Body of pancreas (tissue), 4 donors: ENCODE data around the gene KIF3A. TPM values are rescaled to one million over a fixed set of nuclear protein-coding genes. Genes with fewer than 3 reads are reported as not detected.
A peak's percentile ranks its signal among the peaks of the same experiment; 100 is the strongest.

Experiments used
- ATAC-seq: fragments of 150-250 bp; one replicate; pipeline ENCODE4 v1.9.1; 2016
- DNase-seq, 4 donors: peaks; one replicate each; pipeline ENCODE4 v3.0.0-alpha.2; 2019
- H3K27ac ChIP-seq, 4 donors: fragments of 200-600 bp; sonication (generic); 1 replicate in 3 of 4; 2 replicates in 1 of 4; pipeline versions ENCODE4 v1.5.1 to v1.6.1; 2016 to 2019; ENCODE audit warnings: mild to moderate bottlenecking in 1 of 4, mixed read lengths in 1 of 4, moderate library complexity in 1 of 4
- H3K27me3 ChIP-seq, 2 donors: fragments of 200-600 bp; sonication (generic); one replicate each; pipeline ENCODE4 v1.6.0; 2016; ENCODE audit warnings: mild to moderate bottlenecking in 1 of 2
- H3K36me3 ChIP-seq, 2 donors: fragments of 200-600 bp; sonication (generic); replicated peaks in 1 of 2; 2 replicates each; pipeline ENCODE4 v1.5.1; 2016; ENCODE audit warnings: low read depth in 2 of 2; ENCODE audit not compliant: insufficient read depth in 1 of 2
- H3K4me1 ChIP-seq: fragments of 200-600 bp; sonication (generic); one replicate; pipeline ENCODE4 v1.6.0; 2016
- H3K4me3 ChIP-seq, 2 donors: fragments of 200-600 bp; sonication (generic); 1 replicate in 1 of 2; 2 replicates in 1 of 2; pipeline ENCODE4 v1.5.1; 2016 to 2019
- H3K9me3 ChIP-seq, 3 donors: fragments of 200-600 bp; sonication (generic); 1 replicate in 2 of 3; 2 replicates in 1 of 3; pipeline ENCODE4 v1.5.1; 2016
- POLR2A ChIP-seq, 3 donors: fragments of 450-650 bp; IDR thresholded peaks; one replicate each; pipeline ENCODE4 v1.6.1; 2016; ENCODE audit warnings: antibody characterized with exemption in 3 of 3, mild to moderate bottlenecking in 2 of 3
- WGBS, 2 donors: methylation state at CpG; one replicate each; pipeline ENCODE4 v1.1.5; 2017; 5-methylcytosine and 5-hydroxymethylcytosine counted together
- intact Hi-C: fragments of 100-400 bp; cut with DNase I; formaldehyde crosslinking; loops from one replicate; pipeline ENCODE4 v1.15.1; 2023
- total RNA-seq, 2 donors: library from RNA; depleted of rRNA; stranded (reverse); fragments of >200 nt; gene quantifications; one replicate each; pipeline ENCODE4 v1.1.0, GENCODE V29; 2016
- TF ChIP-seq, protein P1 (sequence below), 7 experiments: fragments of 450-650 bp in 4 of 7; fragments of 200-600 bp in 3 of 7; sonication (generic) in 3 of 7; IDR thresholded peaks; one replicate each; pipeline ENCODE4 v1.5.1; 2016 to 2019; ENCODE audit warnings: antibody characterized with exemption in 7 of 7

Gene KIF3A
- total RNA-seq, 2 donors from 2014 or later = 5.9 to 8.8 TPM

DNA sequence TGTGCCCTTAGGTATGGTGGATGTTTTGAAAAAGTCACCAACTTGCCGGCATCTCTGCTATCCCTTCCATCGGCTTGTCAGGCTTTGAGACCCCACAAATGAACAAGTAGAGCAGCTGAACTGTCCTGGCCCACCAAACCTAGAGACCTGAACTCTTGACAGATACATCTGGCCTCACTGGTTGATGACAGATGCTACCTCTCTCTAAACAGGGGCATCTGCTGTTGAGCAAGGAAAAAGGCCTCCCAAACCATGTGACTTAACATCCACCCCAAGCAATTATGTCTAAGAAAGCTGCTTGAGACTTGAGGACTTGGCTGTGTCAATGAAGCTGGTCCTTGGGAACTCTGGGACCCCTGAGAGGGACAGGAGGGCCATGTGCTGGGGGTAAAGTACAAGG, 12.2 kb upstream of the KIF3A start:
- TF ChIP-seq, protein P1, sequence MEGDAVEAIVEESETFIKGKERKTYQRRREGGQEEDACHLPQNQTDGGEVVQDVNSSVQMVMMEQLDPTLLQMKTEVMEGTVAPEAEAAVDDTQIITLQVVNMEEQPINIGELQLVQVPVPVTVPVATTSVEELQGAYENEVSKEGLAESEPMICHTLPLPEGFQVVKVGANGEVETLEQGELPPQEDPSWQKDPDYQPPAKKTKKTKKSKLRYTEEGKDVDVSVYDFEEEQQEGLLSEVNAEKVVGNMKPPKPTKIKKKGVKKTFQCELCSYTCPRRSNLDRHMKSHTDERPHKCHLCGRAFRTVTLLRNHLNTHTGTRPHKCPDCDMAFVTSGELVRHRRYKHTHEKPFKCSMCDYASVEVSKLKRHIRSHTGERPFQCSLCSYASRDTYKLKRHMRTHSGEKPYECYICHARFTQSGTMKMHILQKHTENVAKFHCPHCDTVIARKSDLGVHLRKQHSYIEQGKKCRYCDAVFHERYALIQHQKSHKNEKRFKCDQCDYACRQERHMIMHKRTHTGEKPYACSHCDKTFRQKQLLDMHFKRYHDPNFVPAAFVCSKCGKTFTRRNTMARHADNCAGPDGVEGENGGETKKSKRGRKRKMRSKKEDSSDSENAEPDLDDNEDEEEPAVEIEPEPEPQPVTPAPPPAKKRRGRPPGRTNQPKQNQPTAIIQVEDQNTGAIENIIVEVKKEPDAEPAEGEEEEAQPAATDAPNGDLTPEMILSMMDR (IDR thresholded peaks at IDR 0.05) = no peak
- no peak for TF ChIP-seq POLR2A (IDR thresholded peaks at IDR 0.05)
- DNase-seq (no peak), ATAC-seq (no peak)
- WGBS, 2 donors = 95 to 100% methylated on average over 2 of the region's 2 CpGs
- intact Hi-C loops = no loop called here
- Histone ChIP-seq H3K27ac (no peak overlapping the region), H3K27me3 (no peaks in the 10 kb centered on the region), H3K4me1 (peaks cover 12% of the 10 kb centered on the region), H3K36me3 (no peaks in the 10 kb centered on the region), H3K4me3 (no peak overlapping the region), H3K9me3 (no peaks in the 10 kb centered on the region)

DNA sequence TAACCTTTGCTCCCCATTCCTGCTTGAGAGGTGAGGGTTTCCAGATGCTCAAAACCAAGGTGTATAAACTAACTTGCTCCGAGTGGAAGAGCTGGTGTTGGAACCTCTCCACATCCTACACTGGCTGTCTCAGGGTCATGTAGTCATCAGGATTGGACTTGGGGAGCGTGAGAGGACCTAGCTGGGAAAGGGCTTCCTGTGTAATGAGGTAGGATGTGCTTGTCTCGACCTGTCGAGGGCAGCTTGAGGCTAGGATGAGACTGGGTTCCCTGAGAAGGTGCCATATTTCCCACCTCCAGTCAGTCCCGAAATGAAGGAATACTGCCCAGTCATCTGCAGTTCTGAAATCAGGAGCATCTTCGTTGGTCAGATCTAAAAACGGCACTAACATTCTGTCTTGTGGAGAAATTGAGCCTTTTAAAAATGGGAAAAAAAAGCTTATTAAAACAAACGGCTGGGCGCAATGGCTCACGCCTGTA, 11.2 kb upstream of the KIF3A start:
- 93% methylated on average over 10 of the region's 10 CpGs for WGBS, 2 donors
- no peak for DNase-seq
- intact Hi-C loops = no loop called here
- Histone ChIP-seq H3K9me3 (no peaks in the 10 kb centered on the region), H3K4me1 (peaks cover 12% of the 10 kb centered on the region), H3K4me3 (no peak overlapping the region), H3K36me3 (no peaks in the 10 kb centered on the region), H3K27ac (no peak overlapping the region), H3K27me3 (no peaks in the 10 kb centered on the region)
- TF ChIP-seq, protein P1 (IDR thresholded peaks at IDR 0.05) = no peak
- no peak for TF ChIP-seq POLR2A (IDR thresholded peaks at IDR 0.05)
- no peak for ATAC-seq

DNA sequence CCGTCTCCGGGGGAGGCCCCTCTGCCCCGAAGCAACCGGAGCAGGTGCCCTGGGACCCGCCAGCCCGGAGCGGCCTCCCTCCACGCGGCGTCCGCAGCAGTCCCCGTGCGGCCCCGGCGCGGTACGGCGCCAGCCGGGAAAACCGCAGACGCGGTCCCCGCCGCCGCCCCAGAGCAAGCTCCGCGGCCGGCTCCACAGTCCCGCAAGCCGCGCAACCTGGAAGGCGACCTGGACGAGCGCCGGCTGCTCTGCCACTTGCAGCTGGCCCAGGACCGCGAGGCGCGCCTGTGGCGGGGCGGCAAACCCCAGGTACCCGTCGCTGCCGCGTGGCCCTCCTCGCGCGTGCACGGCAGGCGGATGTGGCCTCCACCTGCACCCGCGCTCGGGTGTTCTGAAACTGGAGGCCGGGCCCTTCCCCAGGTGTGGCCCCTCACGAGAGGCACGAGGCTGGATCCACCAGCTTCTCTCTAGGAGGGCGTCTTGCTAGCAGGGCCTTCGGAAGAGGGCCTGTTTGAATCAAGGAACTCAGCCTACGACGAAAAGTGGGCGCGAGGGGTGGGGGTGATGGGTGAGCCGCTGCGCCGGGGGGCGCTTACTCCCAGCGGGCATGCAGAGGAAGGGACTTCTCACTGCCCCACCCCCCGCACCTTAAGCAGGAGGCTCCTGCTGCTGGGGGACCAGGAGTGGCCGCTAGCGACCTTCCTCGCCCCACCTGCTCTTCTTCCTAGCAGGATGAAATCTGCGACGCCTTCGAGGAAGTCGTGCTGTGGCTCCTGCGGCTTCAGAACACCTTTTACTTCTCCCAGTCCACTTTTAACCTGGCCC, 10.5 kb upstream of the KIF3A start:
- Histone ChIP-seq H3K4me3 (peak overlapping the region; percentile 42 to 80), H3K27ac (peak overlapping the region in 2 of 4 donors; percentile 42), H3K9me3 (no peaks in the 10 kb centered on the region), H3K4me1 (peaks cover 12% of the 10 kb centered on the region), H3K36me3 (no peaks in the 10 kb centered on the region), H3K27me3 (no peaks in the 10 kb centered on the region)
- intact Hi-C loops = no loop called here
- ATAC-seq (no peak), DNase-seq (peak in 3 of 4 donors; percentile 15 to 62 (median 38))
- TF ChIP-seq, protein P1 (IDR thresholded peaks at IDR 0.05) = no peak
- no peak for TF ChIP-seq POLR2A (IDR thresholded peaks at IDR 0.05)
- 29 to 88% methylated on average over 22 to 67 of the region's 76 CpGs for WGBS, 2 donors

DNA sequence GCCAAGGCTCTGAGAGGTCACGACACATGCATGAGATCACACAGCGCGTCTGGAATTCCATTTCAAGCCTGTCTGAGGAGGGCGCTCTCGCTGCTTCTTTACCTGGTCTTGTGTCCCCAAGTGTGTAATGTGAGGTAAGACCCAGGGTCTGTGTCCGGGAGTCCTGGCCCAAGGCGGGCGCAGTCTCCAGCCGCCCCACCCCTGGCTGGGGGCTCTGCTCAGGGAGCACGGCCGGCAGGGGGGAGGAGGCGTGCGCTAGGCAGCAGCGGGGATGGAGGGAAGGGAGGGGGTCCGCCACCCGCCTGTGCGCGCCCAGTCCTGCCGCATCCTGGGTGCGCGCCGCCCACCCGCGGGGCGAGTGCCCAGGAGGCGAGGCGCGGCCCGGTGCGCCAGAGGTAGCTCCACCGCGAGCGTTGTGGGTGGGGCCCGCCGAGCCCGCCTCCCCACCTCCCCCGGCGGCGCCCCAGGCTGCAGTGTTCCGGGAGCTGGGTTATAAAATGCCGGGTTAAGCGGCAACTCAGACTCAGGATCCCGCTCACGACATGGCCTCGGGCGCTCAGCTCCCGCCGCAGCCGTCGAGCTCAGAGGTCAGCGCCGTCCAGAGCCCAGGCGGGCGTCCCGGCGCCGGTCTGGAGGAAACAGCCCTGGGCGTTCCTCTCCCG, 9.7 kb upstream of the KIF3A start, which contains the start of gene CCNI2:
Gene CCNI2 (plus strand): TSS at position 473 of the 662 bp plus-strand sequence. CDS start 70 bp downstream, at position 543.
- DNase-seq (peak; percentile 53 to 75 (median 64)), ATAC-seq (peak; percentile 80)
- Histone ChIP-seq H3K9me3 (no peaks in the 10 kb centered on the region), H3K27me3 (no peaks in the 10 kb centered on the region), H3K4me3 (peak within 1 kb of the TSS; percentile 42 to 80), H3K4me1 (peaks cover 12% of the 10 kb centered on the region), H3K36me3 (no peaks in the 10 kb centered on the region), H3K27ac (peak within 1 kb of the TSS in 2 of 4 donors; percentile 42)
- intact Hi-C loops = no loop called here
- WGBS, 2 donors = 1 to 6% methylated on average over 30 to 48 of the region's 59 CpGs
- TF ChIP-seq, protein P1 (IDR thresholded peaks at IDR 0.05) = peak in 4 of 7 experiments; percentile 39 to 50 (median 46)
- peak in 2 of 3 donors; percentile 52 for TF ChIP-seq POLR2A (IDR thresholded peaks at IDR 0.05)
